ENCODE measurements around the gene ANKHD1. TPM values are rescaled to one million over a fixed set of nuclear protein-coding genes. Genes with fewer than 3 reads are reported as not detected.

ANKHD1 gene
- total RNA-seq, 2 experiments from 2014 or later: 77.1 to 93.5 TPM

- Mint-ChIP-seq H3K4me1 (peaks cover 21% of the 10 kb centered on the region), H3K27ac (no peak overlapping the region), H3K4me3 (no peak overlapping the region), H3K36me3 (ENCODE audit: low read depth) (peaks cover 42% of the 10 kb centered on the region), H3K9me3 (ENCODE audit: low read depth) (no peaks in the 10 kb centered on the region), H3K27me3 (no peaks in the 10 kb centered on the region)
- DNase-seq: no peak
- intact Hi-C loops (cut with DNase I, micrococcal nuclease): loop anchor here in 1 of 2 experiments (5.0 kb wide), 1 partner anchor 102 kb away; the partner anchor contains the start of genes IK and NDUFA2
- ATAC-seq: no peak
- ChIA-PET POLR2A (no interaction called here), CTCF (interaction anchor here (0.7 kb wide), 2 partner anchors 10 to 43 kb away, joined by 3 read pairs; no protein-coding TSS in a partner anchor)
Measured at GRCh38 chr5:140544986-140545385, 143.4 kb downstream of the ANKHD1 start.

- POLR2A ChIA-PET: interaction anchor here (0.6 kb wide), 1 partner anchor 102 kb away, joined by 4 read pairs; the partner anchor contains the start of gene IK
Measured at GRCh38 chr5:140545606-140546005, 144.0 kb downstream of the ANKHD1 start.

DNA sequence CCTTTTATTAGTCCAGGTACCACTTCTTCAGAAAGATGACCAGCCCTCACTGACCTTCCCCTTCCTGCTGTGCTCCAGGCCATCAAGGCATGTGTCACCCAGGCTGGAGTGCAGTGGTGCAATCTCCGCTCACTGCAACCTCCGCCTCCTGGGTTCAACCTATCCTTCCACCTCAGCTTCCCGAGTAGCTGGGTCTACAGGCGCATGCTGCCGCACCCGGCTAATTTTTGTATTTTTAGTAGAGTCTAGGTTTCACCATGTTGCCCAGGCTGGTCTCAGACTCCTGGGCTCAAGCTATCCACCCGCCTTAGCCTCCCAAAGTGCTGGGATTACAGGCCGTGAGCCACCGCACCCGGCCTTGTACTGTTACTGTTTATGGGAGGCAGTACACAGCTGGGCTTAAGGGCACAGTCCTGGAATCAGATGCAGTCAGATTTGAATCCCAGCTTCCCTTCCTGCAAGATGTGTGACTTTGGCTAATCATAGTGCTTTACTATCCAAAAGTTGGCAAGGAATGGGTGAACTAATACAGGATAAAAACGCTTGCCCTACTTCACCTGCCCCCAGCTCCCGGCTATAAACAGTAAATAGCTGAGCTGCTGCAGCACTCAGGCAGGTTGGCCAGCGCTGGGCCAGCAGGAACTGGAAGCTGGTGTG is 145.3 kb downstream of the ANKHD1 start:
- Mint-ChIP-seq H3K27me3 (no peaks in the 10 kb centered on the region), H3K36me3 (ENCODE audit: low read depth) (peaks cover 49% of the 10 kb centered on the region), H3K27ac (peak overlapping the region; percentile 93), H3K4me1 (peaks cover 38% of the 10 kb centered on the region), H3K4me3 (peak overlapping the region; percentile 82), H3K9me3 (ENCODE audit: low read depth) (no peaks in the 10 kb centered on the region)
- intact Hi-C loops (cut with DNase I, micrococcal nuclease): loop anchor here (1.0 to 5.0 kb wide), 7 partner anchors 10 to 146 kb away; partner anchors contain the start of genes APBB3 (in 2 of the 2), IK (in 2 of the 2), NDUFA2 (in 2 of the 2) and SLC35A4 (in 2 of the 2)
- DNase-seq (no peak), ATAC-seq (peak; percentile 1)
- ChIA-PET POLR2A (interaction anchor here (0.6 to 2.1 kb wide), 6 partner anchors 10 to 539 kb away, joined by 4 to 10 read pairs (median 5); partner anchors contain the start of genes IK, NDUFA2, SRA1 and WDR55), CTCF (interaction anchor here (0.6 to 3.0 kb wide), 28 partner anchors 9 to 1111 kb away, joined by 3 to 10 read pairs (median 3); partner anchors contain the start of genes ANKHD1, HBEGF, IK and SRA1)

More at GRCh38 chr5:140545606-140546005, 144.0 kb downstream of the ANKHD1 start:
- H3K4me3 Mint-ChIP-seq: no peak overlapping the region
- H3K27ac Mint-ChIP-seq: no peak overlapping the region
- H3K9me3 Mint-ChIP-seq (ENCODE audit: low read depth): no peaks in the 10 kb centered on the region
- CTCF ChIA-PET: interaction anchor here (0.6 to 0.9 kb wide), 4 partner anchors 10 to 427 kb away, joined by 3 read pairs; no protein-coding TSS in a partner anchor
- DNase-seq (no peak), ATAC-seq (no peak)
- peaks cover 27% of the 10 kb centered on the region for H3K4me1 Mint-ChIP-seq
- intact Hi-C loops (cut with DNase I, micrococcal nuclease): loop anchor here in 1 of 2 experiments (2.0 to 5.0 kb wide), 2 partner anchors 19 to 102 kb away; partner anchors contain the start of genes APBB3, IK, NDUFA2 and SLC35A4
- H3K36me3 Mint-ChIP-seq (ENCODE audit: low read depth): peaks cover 43% of the 10 kb centered on the region
- H3K27me3 Mint-ChIP-seq: no peaks in the 10 kb centered on the region

- ChIA-PET CTCF (interaction anchor here (0.6 to 3.0 kb wide), 32 partner anchors 9 to 1110 kb away, joined by 3 to 10 read pairs (median 4); partner anchors contain the start of genes ANKHD1, CD14, HBEGF and IK), POLR2A (interaction anchor here (0.6 to 2.1 kb wide), 9 partner anchors 10 to 539 kb away, joined by 3 to 10 read pairs (median 5); partner anchors contain the start of genes ANKHD1, IK, NDUFA2 and SRA1)
- H3K27ac Mint-ChIP-seq: peak within 1 kb of the TSS; percentile 93
- no peaks in the 10 kb centered on the region for H3K9me3 Mint-ChIP-seq (ENCODE audit: low read depth)
- ATAC-seq (peak; percentile 99), DNase-seq (peak; percentile 93)
- no peaks in the 10 kb centered on the region for H3K27me3 Mint-ChIP-seq
- peaks cover 38% of the 10 kb centered on the region for H3K4me1 Mint-ChIP-seq
- intact Hi-C loops (cut with DNase I, micrococcal nuclease): loop anchor here (1.0 to 5.0 kb wide), 7 partner anchors 10 to 146 kb away; partner anchors contain the start of genes APBB3 (in 2 of the 2), IK (in 2 of the 2), NDUFA2 (in 2 of the 2) and SLC35A4 (in 2 of the 2)
- H3K4me3 Mint-ChIP-seq: peak within 1 kb of the TSS; percentile 82
- peaks cover 49% of the 10 kb centered on the region for H3K36me3 Mint-ChIP-seq (ENCODE audit: low read depth)
Measured at GRCh38 chr5:140547508-140548299, 146.1 kb downstream of the ANKHD1 start, which contains the start of gene EIF4EBP3. TSS of gene EIF4EBP3 (plus strand) at chr5:140547662. CDS start at chr5:140547738, 76 bp downstream.

DNA sequence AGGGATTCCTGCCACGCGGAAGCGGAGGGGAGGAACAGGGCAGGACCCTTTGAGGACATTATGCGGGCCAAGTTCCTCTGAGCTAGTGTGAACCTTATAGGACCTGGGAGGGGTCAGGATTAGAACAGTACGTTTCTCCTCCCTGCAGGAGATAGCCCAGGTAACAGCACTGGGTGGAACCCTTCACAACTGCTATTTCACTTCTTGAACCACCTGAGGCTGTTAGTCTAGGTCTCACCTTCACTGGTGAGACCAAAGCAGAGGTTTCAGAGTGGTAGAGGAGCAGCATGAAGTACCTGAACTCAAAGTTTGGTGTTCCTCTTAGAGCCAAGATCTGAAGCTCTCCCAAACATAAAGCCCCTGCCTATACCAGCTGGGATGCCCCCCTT is 146.7 kb downstream of the ANKHD1 start:
- Mint-ChIP-seq H3K4me3 (peak overlapping the region; percentile 82), H3K27me3 (no peaks in the 10 kb centered on the region), H3K4me1 (peaks cover 44% of the 10 kb centered on the region), H3K36me3 (ENCODE audit: low read depth) (peaks cover 52% of the 10 kb centered on the region), H3K27ac (peak overlapping the region; percentile 93), H3K9me3 (ENCODE audit: low read depth) (no peaks in the 10 kb centered on the region)
- ChIA-PET POLR2A (interaction anchor here (0.5 to 2.1 kb wide), 4 partner anchors 15 to 1591 kb away, joined by 5 to 10 read pairs (median 6); partner anchors contain the start of genes IK and NDUFA2), CTCF (interaction anchor here (0.7 to 3.0 kb wide), 14 partner anchors 9 to 172 kb away, joined by 3 to 10 read pairs (median 4); partner anchors contain the start of genes CD14, SRA1 and WDR55)
- intact Hi-C loops (cut with DNase I, micrococcal nuclease): loop anchor here in 1 of 2 experiments (5.0 kb wide), 1 partner anchor 99 kb away; the partner anchor contains the start of genes IK and NDUFA2
- ATAC-seq (peak; percentile 5), DNase-seq (no peak)

DNA sequence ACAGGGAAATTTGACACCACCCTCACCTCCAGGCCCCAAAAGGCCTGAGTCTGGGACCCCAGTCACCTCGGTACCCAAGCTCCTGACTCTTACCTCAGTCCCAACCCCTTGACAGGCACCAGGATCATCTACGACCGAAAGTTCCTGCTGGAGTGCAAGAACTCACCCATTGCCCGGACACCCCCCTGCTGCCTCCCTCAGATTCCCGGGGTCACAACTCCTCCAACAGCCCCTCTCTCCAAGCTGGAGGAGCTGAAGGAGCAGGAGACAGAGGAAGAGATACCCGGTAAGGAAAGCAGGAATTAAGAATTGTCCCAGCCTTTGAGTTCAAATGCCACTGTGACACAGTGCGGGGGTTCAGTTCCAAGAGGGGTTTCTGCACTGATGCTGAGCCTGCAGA is 147.2 kb downstream of the ANKHD1 start:
- no peaks in the 10 kb centered on the region for H3K27me3 Mint-ChIP-seq
- ChIA-PET CTCF (interaction anchor here (0.7 to 3.0 kb wide), 6 partner anchors 8 to 163 kb away, joined by 3 to 10 read pairs (median 6); partner anchors contain the start of gene SRA1), POLR2A (interaction anchor here (0.5 to 2.1 kb wide), 2 partner anchors 99 to 1591 kb away, joined by 5 to 10 read pairs; partner anchors contain the start of genes IK and NDUFA2)
- ATAC-seq: no peak
- peaks cover 49% of the 10 kb centered on the region for H3K4me1 Mint-ChIP-seq
- intact Hi-C loops (cut with DNase I, micrococcal nuclease): loop anchor here in 1 of 2 experiments (5.0 kb wide), 1 partner anchor 99 kb away; the partner anchor contains the start of genes IK and NDUFA2
- H3K9me3 Mint-ChIP-seq (ENCODE audit: low read depth): no peaks in the 10 kb centered on the region
- H3K4me3 Mint-ChIP-seq: peak overlapping the region; percentile 82
- H3K36me3 Mint-ChIP-seq (ENCODE audit: low read depth): peaks cover 53% of the 10 kb centered on the region
- no peak for DNase-seq
- H3K27ac Mint-ChIP-seq: peak overlapping the region; percentile 93

DNA sequence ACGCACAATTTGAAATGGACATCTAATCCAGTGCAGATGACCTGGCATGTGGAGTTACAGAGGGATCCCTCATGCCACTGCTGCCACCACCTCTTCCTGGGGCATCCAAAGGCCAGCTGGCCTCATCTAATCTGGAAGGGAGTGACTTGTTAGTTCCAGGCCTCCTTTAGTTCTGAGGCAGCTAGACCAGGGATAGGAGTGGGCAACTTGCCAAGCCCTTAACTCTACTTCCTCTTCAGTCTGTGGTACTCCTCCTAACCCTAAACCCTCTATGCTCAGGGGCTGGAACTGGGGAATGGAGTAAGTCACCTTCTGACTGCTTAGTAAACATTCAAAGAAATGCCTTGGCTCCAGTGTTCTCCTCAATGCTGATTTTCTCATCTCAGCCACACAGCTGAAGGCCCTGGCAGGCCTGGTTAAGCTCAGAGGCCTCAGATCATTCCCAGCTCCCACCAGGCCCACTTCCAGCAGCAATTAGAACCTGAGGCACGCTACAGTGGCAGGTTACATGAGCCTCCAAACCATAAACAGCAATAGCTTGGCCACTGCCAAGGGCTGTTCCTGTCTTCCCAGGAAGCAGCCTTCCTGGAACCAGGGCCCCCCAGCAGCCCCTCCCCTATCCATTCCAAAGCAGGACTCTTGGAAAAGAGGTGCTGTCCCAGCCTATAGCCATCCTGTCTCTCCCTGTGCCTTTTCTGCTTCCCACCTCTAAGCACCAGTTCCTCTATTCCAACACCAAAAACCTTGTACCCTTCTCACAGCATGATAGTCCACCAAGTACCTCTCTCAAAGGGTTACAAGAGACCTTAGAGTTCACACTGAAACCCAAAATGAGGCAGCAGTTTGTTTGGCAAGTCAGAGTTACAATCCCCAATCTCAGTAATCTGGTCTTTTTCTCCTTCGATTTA is 147.9 kb downstream of the ANKHD1 start:
- ATAC-seq (no peak), DNase-seq (no peak)
- peak overlapping the region; percentile 93 for H3K27ac Mint-ChIP-seq
- peak overlapping the region; percentile 82 for H3K4me3 Mint-ChIP-seq
- peaks cover 53% of the 10 kb centered on the region for H3K36me3 Mint-ChIP-seq (ENCODE audit: low read depth)
- no peaks in the 10 kb centered on the region for H3K27me3 Mint-ChIP-seq
- intact Hi-C loops (cut with DNase I, micrococcal nuclease): loop anchor here (5.0 to 10.0 kb wide), 3 partner anchors 98 to 1065 kb away; partner anchors contain the start of genes DIAPH1 (in 2 of the 2), IK (in 1 of the 2) and NDUFA2 (in 1 of the 2)
- peaks cover 56% of the 10 kb centered on the region for H3K4me1 Mint-ChIP-seq
- ChIA-PET POLR2A (interaction anchor here (0.6 kb wide), 2 partner anchors 83 to 775 kb away, joined by 3 to 4 read pairs; no protein-coding TSS in a partner anchor), CTCF (interaction anchor here (3.0 kb wide), 1 partner anchor 11 kb away, joined by 10 read pairs; no protein-coding TSS in a partner anchor)
- H3K9me3 Mint-ChIP-seq (ENCODE audit: low read depth): no peaks in the 10 kb centered on the region

GRCh38 chr5:140550147-140551079 is 148.8 kb downstream of the ANKHD1 start:
- H3K4me3 Mint-ChIP-seq: no peak overlapping the region
- POLR2A ChIA-PET: interaction anchor here (0.6 to 1.8 kb wide), 2 partner anchors 97 to 774 kb away, joined by 4 read pairs; partner anchors contain the start of genes IK and NDUFA2
- ATAC-seq (no peak), DNase-seq (no peak)
- peak overlapping the region; percentile 52 for H3K27ac Mint-ChIP-seq
- no peaks in the 10 kb centered on the region for H3K27me3 Mint-ChIP-seq
- H3K9me3 Mint-ChIP-seq (ENCODE audit: low read depth): no peaks in the 10 kb centered on the region
- intact Hi-C loops (cut with DNase I, micrococcal nuclease): loop anchor here (10.0 kb wide), 2 partner anchors 296 to 1064 kb away; partner anchors contain the start of gene DIAPH1 (in 2 of the 2)
- CTCF ChIA-PET: no interaction called here
- peaks cover 57% of the 10 kb centered on the region for H3K36me3 Mint-ChIP-seq (ENCODE audit: low read depth)
- H3K4me1 Mint-ChIP-seq: peaks cover 65% of the 10 kb centered on the region
